Stimulated activated CD4-positive, alpha-beta T cell treated with anti-CD3 and anti-CD28 coated beads, Interleukin-15, amount 100 ng/mL, for 1 hour (primary cell): Measurements from ENCODE around the gene WASL.

Experiments
- DNase-seq, 2 donors: peaks; one replicate each; pipeline ENCODE4 v3.0.0-alpha.2; 2020; ENCODE audit warnings: low read depth in 1 of 2, low spot score in 1 of 2

WASL gene

DNA sequence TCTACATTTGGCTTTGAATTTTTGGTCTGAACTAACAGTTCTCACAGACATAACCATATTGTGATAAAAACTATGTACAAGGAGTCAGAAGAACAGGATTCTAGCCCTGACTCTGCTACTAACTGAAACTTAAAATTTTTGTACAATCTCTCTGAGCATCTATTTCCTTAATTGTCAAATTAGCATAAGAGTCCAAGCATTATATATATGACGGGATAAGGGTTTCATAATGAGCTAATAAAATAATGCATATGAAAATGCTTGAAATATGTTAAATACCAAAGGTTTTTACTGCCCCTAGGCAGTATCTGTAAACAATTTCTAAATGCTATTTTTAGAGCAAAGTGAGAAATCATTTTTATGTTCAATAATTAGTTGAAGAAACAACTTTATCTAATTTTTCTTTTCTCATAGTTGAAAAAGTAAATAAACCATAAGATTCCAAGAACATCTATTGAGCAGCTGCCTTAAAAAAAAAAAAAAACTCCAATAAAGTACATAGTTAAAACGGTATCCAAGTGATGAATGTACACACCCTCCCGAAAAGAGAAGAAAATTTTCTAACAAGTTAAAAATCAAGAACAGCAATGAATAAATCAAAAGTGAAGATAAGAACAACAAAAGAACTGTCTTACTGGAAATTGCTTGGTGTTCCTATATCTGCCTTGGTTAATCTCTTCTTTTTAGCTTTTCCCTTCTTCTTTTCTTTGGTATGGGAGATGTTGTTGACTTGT is 52.7 kb downstream of the WASL start:
- no peak for DNase-seq

- no peak for DNase-seq
Measured at GRCh38 chr7:123692471-123692877, 56.3 kb downstream of the WASL start.

GRCh38 chr7:123690550-123690949 is 58.3 kb downstream of the WASL start:
- DNase-seq = no peak

- no peak for DNase-seq
Measured at GRCh38 chr7:123689250-123689649, 59.6 kb downstream of the WASL start.

- no peak for DNase-seq
Measured at GRCh38 chr7:123687727-123688126, 61.1 kb downstream of the WASL start.

DNA sequence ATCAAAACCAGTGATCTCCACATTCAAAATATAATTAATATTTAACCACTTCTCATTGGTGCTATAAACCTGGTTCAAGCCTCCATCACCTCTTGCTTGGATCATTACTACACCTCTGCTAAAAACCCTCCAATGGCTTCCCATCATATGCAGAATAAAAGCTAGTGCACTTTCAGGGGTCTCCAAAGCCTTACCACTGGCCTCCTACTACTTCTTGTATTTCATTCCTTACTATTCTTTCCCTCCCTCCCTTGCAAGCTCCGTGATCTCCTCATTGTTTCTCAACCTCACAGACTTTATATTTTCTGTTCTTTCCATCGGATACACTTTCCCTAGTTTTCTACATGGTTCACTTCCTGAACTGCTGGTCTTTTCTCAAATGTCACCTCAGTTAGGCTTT is 61.6 kb downstream of the WASL start:
- DNase-seq = no peak

DNA sequence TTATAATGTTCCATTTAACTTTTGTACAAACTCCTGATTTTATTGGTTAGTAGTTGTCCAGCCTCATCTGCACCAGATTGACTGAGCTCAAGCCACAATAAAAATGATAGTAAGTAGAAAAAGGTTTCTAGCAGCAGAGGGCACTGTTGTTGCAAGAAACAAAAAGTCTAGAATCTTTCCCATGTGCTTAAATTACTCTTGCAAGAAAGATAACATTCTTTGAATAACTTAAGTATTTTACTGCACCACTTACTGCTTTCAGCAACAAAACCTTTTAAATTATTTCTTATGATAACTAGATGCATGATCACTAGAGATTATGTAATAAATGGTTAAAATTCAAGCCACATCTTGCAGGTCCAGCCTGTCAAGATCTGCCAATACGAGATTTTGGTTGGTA is 66.1 kb downstream of the WASL start:
- no peak for DNase-seq

DNA sequence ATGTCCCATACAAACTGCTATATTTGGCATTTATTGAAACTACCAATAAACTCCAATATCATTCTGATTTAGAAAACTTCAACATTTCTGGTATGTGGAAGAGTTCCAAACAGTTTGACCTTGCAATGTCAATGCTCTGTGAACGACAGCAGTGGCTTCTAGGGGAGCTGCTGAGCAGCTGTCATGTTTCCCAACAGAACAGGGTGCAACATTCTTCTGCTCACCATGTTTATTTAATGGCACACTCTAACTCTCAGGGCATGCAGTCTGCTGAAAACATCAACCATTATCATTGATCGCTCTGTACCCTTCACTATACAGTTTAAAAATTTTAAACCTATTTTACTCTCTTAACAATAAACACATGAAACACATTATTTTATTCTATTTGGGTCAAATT is 67.2 kb downstream of the WASL start:
- DNase-seq = no peak

DNA sequence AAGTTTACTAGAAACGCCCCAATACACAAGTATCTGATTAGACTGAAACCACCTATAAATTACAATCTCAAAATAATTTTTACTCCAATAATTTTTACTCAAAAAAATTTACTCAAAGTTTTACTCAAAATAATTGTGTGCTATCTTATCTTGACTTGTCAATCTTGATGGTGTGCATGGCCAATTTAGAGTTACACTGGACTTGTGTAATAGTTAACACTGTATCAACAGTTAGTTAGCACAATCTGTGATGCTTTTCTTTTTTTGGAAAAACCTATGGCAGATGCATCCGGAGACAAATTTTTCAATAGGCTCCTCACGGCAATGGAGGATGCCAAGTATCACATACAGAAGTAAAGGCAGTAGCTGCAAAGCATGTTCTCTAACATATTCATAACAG is 68.2 kb downstream of the WASL start:
- no peak for DNase-seq

DNA sequence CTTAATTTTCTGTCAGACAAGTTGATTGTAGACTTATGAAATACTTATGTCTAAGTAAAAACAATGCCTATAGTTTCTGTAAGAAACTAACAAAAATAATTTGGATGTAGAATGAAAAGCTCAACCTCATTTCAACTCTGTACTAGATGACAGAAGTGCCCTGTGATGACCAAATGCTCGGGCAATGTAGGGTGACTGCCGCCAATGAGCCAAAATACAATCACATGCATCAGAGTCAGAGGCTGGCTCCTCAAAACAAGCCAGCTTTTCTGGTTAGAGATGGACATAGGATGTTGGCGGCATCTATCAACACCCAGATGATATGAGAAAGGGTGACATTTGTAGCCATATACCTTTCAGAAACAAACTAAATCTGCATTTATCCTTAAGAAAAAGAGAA is 69.2 kb downstream of the WASL start:
- no peak for DNase-seq

DNA sequence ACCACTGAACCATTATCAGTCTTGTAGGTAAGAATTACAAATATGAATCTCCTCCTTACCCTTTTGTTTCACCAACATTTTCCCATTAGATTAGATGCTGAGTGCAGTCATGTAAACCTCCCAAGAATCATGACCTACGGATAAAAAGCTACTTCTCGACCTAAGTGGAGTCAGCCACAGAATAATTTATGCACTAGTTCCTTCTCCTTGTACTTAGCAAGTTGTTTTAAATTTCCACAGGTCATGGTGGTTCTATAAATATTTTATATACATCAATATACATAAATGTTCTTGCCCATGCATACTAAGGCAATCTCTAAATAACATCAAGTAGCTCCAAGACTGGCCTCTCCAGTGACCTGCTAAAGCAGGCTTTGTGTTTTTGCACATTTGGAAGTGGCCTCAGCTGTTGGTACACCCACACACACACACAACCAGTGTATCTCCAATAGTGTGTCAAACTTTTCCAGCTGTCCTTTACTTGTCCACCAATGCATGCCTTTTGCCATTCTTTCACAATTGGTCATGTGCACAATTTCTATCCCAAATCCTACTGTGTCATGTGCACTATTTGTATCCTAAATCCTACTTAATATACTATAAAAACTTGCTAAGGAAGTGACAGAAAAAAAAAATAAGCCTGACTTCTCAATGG is 71.6 kb downstream of the WASL start:
- no peak for DNase-seq

GRCh38 chr7:123675181-123675473 is 73.7 kb downstream of the WASL start:
- DNase-seq = no peak

DNA sequence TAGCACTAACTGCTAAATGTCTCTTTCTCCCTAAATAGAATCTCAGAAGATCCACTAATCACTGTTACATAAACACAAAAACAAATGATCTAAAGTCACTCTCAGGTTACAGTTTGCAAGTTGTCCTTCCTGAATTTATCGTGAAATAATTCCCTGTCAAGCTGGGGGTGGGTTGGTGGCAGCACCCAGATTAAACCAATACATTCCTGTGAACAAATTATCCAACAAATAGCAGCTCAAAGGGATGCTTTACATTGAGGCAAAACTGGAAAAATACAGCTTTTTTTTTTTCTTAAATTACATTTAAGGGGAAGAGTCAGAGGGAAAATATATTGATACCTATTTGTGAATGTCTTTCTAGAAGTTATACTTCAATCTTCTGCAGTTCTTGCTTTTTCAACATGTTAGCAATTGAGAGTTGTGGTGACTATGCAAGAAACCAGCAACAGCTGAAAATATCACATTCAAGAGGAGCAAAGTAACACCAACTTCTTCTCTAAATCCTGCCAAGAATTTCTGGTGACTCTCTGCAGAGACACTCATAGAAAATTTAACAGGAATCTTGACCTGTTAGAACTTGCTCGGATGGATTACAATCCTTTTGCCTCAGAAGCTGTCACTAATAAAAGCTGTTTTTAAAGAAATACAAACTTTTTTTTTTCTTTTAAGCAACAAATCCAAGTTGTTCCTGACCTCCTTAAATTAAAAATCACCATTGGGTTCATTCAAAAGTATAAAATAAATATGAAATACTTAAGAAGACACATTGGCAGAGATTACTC is 74.2 kb downstream of the WASL start:
- DNase-seq = no peak

GRCh38 chr7:123673752-123674398 is 74.9 kb downstream of the WASL start:
- DNase-seq = no peak

DNA sequence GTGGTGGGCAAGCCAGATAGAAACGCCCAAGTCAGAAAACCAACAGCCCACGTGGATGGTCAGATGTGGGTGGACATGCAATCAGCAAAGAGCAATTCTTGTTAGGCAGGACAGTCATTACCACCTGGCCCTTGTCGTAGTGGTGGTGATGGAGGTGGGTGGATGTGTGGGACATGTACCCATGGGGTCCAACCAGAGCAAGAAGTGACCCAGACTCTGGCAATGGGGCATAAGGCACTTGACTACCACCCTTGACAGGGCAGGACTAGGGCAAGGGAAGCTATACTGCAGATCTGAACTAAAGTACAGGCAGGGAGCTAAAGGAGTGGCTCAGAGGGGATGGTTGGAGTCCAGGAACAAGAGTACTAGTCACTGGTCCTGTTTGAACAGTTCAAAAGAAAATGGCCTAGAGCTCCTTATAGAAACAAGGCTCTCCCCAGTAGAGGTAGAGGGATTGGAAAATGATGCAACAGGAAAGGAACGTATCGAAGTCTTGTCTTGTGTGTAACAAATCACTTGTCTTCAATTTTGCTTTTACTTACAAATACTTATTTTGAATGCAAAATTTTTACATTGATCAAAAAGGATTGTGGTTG is 75.6 kb downstream of the WASL start:
- DNase-seq = no peak

GRCh38 chr7:123669485-123669884 is 79.3 kb downstream of the WASL start:
- no peak for DNase-seq

DNA sequence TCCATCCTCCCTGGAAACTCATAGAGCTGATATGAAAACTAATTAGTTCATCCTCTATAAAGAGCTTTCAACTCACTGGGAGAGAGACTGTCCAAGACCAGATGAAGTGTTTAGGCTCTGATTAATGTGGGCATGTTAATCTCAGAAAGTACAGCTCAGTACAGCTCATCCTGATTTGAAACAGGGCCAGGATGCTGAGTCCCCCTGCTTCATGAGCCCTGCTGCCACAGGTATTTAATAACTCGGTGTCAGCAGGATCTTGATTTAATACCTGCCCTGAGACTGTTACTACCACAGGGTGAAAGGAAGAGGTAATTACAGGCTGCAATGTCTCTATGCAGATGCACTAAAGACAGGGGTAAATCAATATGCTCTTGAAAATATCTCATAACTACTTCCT is 82.3 kb downstream of the WASL start:
- DNase-seq = no peak

- DNase-seq = no peak
Measured at GRCh38 chr7:123665896-123666295, 82.9 kb downstream of the WASL start.

GRCh38 chr7:123665157-123665556 is 83.6 kb downstream of the WASL start:
- DNase-seq = no peak

DNA sequence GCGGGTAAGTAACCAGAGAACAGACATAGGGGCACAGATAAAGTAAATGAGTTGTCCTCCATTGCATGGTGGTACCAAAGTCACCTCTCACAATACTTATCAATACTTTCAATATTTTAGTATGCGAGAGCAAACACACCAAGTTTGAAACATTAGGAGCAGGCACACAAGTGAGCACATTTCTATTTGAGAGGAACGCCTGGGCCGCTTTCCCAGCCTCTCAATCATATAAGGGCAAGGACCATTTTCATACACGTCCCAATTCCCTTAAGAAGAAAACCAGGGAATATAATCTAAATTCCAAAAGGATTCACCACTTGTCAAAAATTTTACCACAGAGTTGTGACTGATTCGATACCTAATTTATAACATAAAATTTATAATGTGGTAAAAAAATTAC is 85.6 kb downstream of the WASL start:
- no peak for DNase-seq

- no peak for DNase-seq
Measured at GRCh38 chr7:123662755-123663154, 86.0 kb downstream of the WASL start.

DNA sequence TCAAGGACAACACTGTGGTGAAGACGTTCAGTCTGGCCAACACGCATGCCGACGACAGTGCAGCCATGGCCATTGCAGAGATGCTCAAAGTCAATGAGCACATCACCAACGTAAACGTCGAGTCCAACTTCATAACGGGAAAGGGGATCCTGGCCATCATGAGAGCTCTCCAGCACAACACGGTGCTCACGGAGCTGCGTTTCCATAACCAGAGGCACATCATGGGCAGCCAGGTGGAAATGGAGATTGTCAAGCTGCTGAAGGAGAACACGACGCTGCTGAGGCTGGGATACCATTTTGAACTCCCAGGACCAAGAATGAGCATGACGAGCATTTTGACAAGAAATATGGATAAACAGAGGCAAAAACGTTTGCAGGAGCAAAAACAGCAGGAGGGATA is 86.5 kb downstream of the WASL start:
- DNase-seq = no peak
